HG03342 (cell line): ENCODE measurements around the gene KLHL40.

Source experiments
- ATAC-seq: cut with Tn5 transposase; IDR thresholded peaks from one replicate; pipeline ENCODE4 v1.9.1; 2021; ENCODE audit warnings: mild to moderate bottlenecking, moderate library complexity; ENCODE audit not compliant: unreplicated experiment

The KLHL40 gene

DNA sequence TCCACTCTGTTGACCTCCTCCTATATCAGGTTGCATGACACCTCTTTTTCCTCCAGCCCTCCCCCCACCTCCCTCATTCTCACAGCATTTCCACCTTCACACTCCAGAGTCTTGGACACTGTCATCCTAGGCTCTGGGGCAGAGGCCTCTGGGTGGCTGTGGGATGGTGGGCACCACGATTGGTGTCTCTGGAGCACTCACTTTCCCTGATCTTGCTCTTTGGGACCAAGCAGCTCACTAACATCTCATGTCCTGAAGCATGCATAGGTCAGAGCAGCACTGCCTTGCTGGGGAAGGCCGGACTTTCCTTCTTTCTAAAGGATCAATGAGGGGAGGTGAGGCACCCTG lies 16.9 kb upstream of the KLHL40 start:
- ATAC-seq: no peak

GRCh38 chr3:42668793-42669217 lies 16.5 kb upstream of the KLHL40 start:
- no peak for ATAC-seq

DNA sequence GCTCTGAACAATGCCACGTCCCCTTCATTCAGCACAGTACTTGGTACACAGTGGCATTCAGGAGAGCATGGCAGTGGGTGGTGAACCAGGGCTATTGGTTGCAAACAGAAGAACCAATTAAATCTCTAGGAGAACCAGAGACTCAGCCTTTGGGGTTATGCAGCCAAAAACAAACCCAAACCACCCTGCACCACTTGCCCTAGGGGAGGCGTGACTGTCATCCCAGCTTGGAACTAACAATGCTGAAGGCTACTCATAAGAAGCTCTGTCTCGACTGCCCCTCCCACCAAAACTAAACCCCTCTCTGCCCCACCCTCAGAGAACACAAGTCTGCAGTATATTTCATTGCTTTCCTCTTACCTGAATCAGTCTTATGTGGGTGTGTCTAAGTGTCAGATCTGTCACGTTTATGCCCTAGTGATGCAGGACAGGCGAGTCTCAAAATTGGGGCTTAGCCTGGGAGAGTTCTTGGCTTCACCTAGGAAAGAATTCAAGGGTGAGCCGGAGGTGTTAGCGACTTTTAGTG lies 15.2 kb upstream of the KLHL40 start:
- ATAC-seq: no peak

GRCh38 chr3:42670670-42671069 lies 14.7 kb upstream of the KLHL40 start:
- ATAC-seq: no peak

DNA sequence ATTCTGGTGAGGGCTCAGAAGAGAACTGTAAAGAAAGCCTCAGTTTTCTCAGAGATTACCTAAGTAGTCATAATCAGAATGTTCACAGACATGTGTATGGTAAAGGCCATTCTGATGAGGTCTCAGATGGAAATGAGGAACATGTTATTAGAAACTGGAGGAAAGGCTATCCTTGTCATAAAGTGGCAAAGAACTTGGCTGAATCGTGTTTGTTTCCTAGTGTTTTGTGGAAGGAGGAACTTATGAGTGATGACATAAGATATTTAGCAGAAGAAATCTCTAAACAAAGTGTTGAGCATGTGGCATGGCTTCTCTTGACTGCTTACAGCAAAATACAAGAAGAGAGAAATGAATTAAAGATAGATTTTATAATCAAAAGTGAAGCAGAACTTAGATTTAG lies 12.8 kb upstream of the KLHL40 start:
- no peak for ATAC-seq

DNA sequence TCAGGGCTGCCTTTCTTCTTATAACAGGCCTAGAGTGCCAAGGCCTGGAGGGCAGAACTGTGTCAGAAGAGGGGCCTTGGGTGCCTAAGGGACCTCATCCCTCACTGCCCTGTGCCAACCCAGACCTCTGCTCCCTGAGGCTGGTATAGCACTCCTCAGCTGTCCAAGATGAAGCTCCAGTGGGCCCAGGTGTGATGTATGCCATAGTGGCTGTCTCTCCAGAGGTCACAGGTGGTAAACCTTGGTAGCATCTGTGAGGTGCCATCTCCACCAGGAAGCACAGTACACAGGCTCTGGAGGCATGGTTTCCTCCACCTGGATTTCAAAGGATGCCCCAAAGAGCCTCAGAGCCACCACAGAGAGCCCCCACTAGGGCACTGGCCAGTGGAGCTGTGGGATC lies 12.3 kb upstream of the KLHL40 start:
- no peak for ATAC-seq

DNA sequence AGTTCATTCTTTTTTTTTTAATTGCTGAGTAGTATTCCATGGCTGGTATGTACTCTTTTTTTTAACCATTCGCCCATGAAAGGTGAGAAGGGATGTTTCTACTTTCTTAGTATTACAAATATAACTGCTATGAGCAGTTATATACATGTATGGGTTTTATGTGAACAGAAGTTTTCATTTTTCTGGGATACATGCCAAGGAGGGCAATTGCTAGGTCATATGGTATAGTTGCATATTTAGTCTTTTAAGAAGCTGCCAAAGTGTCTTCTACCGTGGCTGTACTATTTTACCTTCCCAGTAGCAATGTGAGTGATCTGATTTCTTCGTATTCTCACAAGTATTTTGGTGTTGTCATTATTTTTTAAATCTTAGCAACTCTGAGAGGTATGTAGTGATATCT lies 11.2 kb upstream of the KLHL40 start:
- no peak for ATAC-seq

GRCh38 chr3:42675909-42676308 lies 9.4 kb upstream of the KLHL40 start:
- ATAC-seq: no peak

DNA sequence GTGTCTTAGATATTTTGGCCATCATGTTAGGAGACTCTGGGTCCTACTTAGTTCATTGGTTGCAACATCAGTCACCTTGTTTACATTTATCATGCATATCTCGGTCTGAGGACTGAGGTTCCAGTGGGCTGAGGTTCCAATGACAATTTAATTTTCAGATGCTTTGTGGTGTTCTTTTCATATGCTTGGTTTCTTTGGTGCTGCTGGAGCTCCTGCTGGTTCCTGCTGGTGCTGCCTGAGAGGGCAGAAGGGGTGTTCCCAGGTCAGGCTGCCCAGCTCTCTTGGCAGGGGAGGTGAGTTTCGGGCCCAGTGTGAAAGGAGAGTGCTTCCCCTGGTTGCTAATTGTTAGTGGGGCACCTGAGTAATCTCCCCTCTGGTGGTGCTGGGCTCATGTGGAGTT lies 6.9 kb upstream of the KLHL40 start:
- ATAC-seq: no peak

GRCh38 chr3:42680271-42680670 lies 5.1 kb upstream of the KLHL40 start:
- no peak for ATAC-seq

DNA sequence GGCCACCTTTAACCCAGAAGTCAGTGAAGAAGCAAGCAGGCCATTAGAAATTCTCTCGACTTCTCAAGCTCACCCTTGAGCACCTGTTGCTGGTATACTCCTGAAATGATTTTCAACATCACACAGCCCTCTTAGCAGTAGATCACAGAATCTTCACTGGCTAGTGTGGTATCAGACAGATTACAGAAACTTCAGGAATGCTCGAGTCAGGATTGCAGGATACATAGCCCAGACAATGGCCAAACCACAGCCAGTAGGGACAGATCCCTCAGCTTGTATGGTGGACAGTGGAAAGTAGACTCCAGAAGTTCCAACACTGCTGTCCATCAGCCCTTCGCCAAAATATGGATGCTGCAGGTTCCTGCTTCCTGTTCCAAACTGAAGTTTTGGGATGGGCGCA lies 4.5 kb upstream of the KLHL40 start:
- ATAC-seq: no peak

GRCh38 chr3:42681361-42682038 lies 3.8 kb upstream of the KLHL40 start:
- ATAC-seq: no peak

DNA sequence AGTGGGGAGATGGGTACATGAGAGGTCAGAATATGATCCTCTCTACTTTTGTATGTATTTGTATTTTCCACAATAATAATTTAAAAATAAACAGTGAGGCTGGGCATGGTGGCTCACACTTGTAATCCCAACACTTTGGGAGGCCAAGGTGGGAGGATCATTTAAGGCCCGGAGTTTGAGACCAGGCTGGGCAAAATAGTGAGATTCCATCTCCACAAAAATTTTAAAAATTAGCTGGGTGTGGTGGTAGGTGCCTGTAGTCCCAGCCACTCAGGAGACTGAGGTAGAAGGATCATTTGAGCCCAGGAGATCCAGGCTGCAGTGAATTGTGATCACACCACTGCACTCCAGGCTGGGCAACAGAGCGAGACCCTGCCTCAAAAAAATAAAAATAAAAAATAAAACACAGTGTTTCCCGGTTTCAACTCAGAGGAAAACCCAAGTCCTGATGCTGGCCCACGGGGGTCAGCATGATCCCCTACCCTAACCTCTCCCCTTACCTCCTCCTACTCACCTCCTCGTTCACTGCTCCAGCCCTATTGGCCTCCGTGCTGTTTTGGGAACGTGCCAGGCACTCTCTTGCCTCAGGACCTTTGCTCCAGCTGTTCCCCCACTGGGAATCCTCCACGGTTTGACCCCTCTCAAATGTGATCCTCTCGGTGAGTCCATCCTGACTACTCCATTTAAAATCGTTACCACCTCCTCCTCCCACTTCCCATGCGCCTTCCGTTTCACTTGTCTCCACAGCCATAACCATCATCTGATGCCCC lies 2.9 kb upstream of the KLHL40 start:
- ATAC-seq: no peak

GRCh38 chr3:42683875-42684598 lies 1.3 kb upstream of the KLHL40 start:
- no peak for ATAC-seq

DNA sequence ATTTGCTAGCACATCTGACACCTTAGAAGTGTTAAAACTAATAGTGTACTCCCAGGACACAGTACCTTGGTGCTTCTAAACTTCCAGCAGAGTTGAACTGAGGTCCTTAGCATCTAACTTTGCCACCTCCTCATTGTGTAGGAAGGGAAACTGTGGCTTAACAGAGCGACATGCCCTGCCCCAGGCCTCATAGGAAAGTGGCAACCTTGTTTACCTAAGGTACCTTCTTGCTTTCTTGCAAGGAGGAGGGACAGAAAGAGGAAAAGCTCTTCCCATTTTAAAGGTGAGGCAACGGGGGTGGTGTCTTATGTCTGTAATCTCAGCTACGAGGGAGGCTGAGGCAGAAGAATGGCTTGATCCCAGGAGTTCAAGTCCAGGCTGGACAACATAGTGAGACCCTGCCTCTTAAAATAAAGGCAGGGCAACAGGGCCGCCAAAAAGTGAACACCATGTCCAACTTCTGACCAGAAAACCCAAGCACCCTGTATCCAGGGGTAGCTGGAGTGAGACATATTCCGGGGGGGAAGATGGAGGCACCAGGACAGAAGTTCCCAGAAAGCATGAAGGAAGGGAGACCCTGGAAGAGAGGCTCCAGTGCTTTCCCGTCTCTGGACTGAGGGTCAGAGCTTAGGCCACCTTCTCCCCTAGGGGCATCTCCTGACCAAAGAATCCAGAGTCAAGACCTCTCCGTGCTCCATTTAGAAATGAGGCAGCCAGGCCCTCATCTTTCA lies 540 bp upstream of the KLHL40 start:
- ATAC-seq: no peak

- no peak for ATAC-seq
These were observed 819 bp downstream of the KLHL40 start for GRCh38 chr3:42685891-42686820.

DNA sequence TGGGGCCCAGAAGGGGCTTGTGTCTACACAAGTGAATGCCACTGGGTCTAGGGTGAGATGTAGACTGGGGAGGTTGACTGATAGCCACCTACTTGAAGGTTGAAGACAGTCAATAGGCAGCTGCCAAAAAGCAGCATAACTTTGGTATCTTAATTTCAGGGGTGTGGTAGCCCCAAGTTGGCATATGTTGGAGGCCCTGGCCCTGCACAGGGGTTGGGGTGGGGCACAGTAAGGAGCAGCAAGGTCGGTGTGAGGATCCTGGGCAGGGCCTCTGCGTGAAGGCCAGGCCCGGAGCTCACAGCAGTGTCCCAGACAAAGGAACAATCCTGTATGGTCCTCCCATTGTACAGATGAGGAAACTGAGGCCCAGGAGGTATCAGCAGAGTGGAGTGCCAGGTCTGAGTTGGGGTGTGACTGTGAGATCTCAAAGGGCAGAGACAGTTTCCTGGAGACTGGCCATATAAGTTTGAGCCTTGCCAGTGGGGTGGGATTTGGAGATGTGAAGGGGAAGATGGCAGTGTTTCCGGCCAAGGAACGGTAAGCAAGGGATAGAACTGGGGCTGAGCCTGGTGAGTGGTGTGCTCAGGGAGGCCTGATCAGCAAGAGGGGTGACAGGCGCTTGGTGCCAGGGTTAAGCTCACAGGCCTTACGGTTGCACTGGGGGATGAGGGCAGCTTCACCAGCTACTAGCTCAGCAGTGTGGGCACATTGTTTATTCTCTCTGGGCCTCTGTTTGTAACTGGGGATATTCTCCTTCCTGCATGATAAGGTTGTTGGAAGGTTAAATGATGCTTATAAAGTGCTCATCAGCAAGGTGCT lies 1.7 kb downstream of the KLHL40 start:
- ATAC-seq: no peak

- no peak for ATAC-seq
These were observed 2.7 kb downstream of the KLHL40 start for GRCh38 chr3:42688016-42688415.
